Retinal pigment epithelial cell (primary cell): ENCODE results near the gene PPFIA4.
A peak's percentile ranks its signal among the peaks of the same experiment; 100 is the strongest.

Experiments used
- DNase-seq: peaks from one replicate; pipeline ENCODE4 v3.0.0-alpha.2; 2010; ENCODE audit warnings: low read depth
- H3K4me3 ChIP-seq: 2 replicates; pipeline ENCODE4 v1.5.1; 2011; ENCODE audit warnings: mild to moderate bottlenecking, low read length, control low read depth, moderate library complexity
- CTCF ChIP-seq: conservative IDR thresholded peaks from 2 replicates; pipeline ENCODE4 v1.5.1; 2011; ENCODE audit warnings: low read depth, low read length, control low read depth, inconsistent platforms

PPFIA4 gene

GRCh38 chr1:202987922-202988583 is 38.2 kb upstream of the PPFIA4 start:
- no peak for TF ChIP-seq CTCF
- no peak for DNase-seq
- no peak overlapping the region for H3K4me3 ChIP-seq

GRCh38 chr1:202989879-202990278 is 36.4 kb upstream of the PPFIA4 start:
- no peak overlapping the region for H3K4me3 ChIP-seq
- DNase-seq, result no peak
- TF ChIP-seq CTCF, result no peak

GRCh38 chr1:202991112-202991511 is 35.2 kb upstream of the PPFIA4 start:
- H3K4me3 ChIP-seq, result no peak overlapping the region
- no peak for TF ChIP-seq CTCF
- DNase-seq, result no peak

GRCh38 chr1:202994756-202995155 is 31.5 kb upstream of the PPFIA4 start:
- DNase-seq, result no peak
- no peak for TF ChIP-seq CTCF
- H3K4me3 ChIP-seq, result no peak overlapping the region

- peak; percentile 82 for TF ChIP-seq CTCF
- H3K4me3 ChIP-seq, result no peak overlapping the region
- DNase-seq, result no peak
Measured at GRCh38 chr1:202998836-202999750, 27.2 kb upstream of the PPFIA4 start.

- no peak for DNase-seq
- no peak overlapping the region for H3K4me3 ChIP-seq
- no peak for TF ChIP-seq CTCF
Measured at GRCh38 chr1:203000217-203000944, 25.9 kb upstream of the PPFIA4 start.
